IMR-90 (cell line): ENCODE measurements around the gene ZNF679. TPM values are rescaled to one million over a fixed set of nuclear protein-coding genes. Genes with fewer than 3 reads are reported as not detected.

ENCODE experiments used
- ATAC-seq: fragments of 200-7000 bp; cut with Tn5 transposase; 2 replicates; pipeline ENCODE4 v1.9.1; 2020; ENCODE audit warnings: low read depth, mild to moderate bottlenecking, moderate library complexity
- BruUV-seq: library from RNA; stranded (reverse); fragments of 400-500 nt; replicated peaks from 2 replicates; lab custom pipeline; 2021; lab: Mats Ljungman, UMichigan
- CTCF ChIA-PET: fragments of 300-600 bp; formaldehyde crosslinking; extraction: SDS; loops from one replicate; lab custom pipeline; 2021; ENCODE audit warnings: antibody characterized with exemption; lab: Yijun Ruan, JAX
- POLR2A ChIA-PET: fragments of 300-600 bp; sonication (Branson Sonifier 250); formaldehyde crosslinking; loops from one replicate; lab custom pipeline; 2022; ENCODE audit warnings: antibody characterized with exemption; ENCODE audit not compliant: unreplicated experiment; lab: Charles Lee
- DNase-seq: peaks from one replicate; pipeline ENCODE4 v3.0.0; 2013
- H2AFZ ChIP-seq: replicated peaks from 2 replicates; pipeline ENCODE3; 2013; ENCODE audit warnings: low read length, mild to moderate bottlenecking; ENCODE audit not compliant: poor library complexity
- H2AK5ac ChIP-seq: 2 replicates; pipeline ENCODE4 v1.6.1; 2013; ENCODE audit warnings: low read depth, low read length, inconsistent platforms
- H2AK9ac ChIP-seq: replicated peaks from 2 replicates; pipeline ENCODE3; 2013; ENCODE audit warnings: mild to moderate bottlenecking, low read depth, low read length, moderate library complexity; ENCODE audit not compliant: poor library complexity
- H2BK120ac ChIP-seq: 2 replicates; pipeline ENCODE4 v1.6.1; 2013; ENCODE audit warnings: low read depth, low read length, inconsistent platforms
- H2BK15ac ChIP-seq: 3 replicates; pipeline ENCODE4 v1.6.1; 2013; ENCODE audit warnings: low read depth, low read length, inconsistent platforms
- H2BK20ac ChIP-seq: 2 replicates; pipeline ENCODE4 v1.6.1; 2013; ENCODE audit warnings: low read depth, mild to moderate bottlenecking, inconsistent platforms, low read length, moderate library complexity
- H2BK5ac ChIP-seq: 2 replicates; pipeline ENCODE4 v1.6.1; 2013; ENCODE audit warnings: mild to moderate bottlenecking, low read depth, low read length, inconsistent platforms; ENCODE audit not compliant: poor library complexity, severe bottlenecking
- H3K14ac ChIP-seq: replicated peaks from 2 replicates; pipeline ENCODE4 v1.6.1; 2013; ENCODE audit warnings: low read depth, low read length, inconsistent platforms
- H3K18ac ChIP-seq: 2 replicates; pipeline ENCODE4 v1.6.1; 2013; ENCODE audit warnings: low read depth, low read length, control low read depth
- H3K23ac ChIP-seq: 2 replicates; pipeline ENCODE4 v1.6.1; 2013; ENCODE audit warnings: low read depth, low read length, inconsistent platforms
- H3K27ac ChIP-seq: 2 replicates; pipeline ENCODE4 v1.5.1; 2013; ENCODE audit warnings: mild to moderate bottlenecking, control low read depth, low read length; ENCODE audit not compliant: insufficient read depth
- H3K27me3 ChIP-seq: 2 replicates; pipeline ENCODE4 v1.6.1; 2013; ENCODE audit warnings: low read length; ENCODE audit not compliant: control insufficient read depth, insufficient read depth
- H3K36me3 ChIP-seq: 2 replicates; pipeline ENCODE4 v1.6.1; 2013; ENCODE audit warnings: low read length, mixed read lengths; ENCODE audit not compliant: control insufficient read depth, insufficient read depth
- H3K4ac ChIP-seq: 2 replicates; pipeline ENCODE4 v1.6.1; 2013; ENCODE audit warnings: low read depth, low read length, inconsistent platforms
- H3K4me1 ChIP-seq: 2 replicates; pipeline ENCODE4 v1.6.1; 2013; ENCODE audit warnings: low read length, mixed read lengths; ENCODE audit not compliant: control insufficient read depth, insufficient read depth
- H3K4me2 ChIP-seq: 2 replicates; pipeline ENCODE4 v1.6.1; 2013; ENCODE audit warnings: low read depth, mild to moderate bottlenecking, control low read depth, low read length, moderate library complexity
- H3K4me3 ChIP-seq: 2 replicates; pipeline ENCODE4 v1.5.1; 2013; ENCODE audit warnings: low read depth, mild to moderate bottlenecking, control low read depth, low read length, moderate library complexity; ENCODE audit not compliant: insufficient read depth
- H3K56ac ChIP-seq: 2 replicates; pipeline ENCODE4 v1.6.1; 2013; ENCODE audit warnings: low read length, inconsistent platforms; ENCODE audit not compliant: insufficient read depth; ENCODE audit errors: extremely low read depth
- H3K79me1 ChIP-seq, 2 experiments: 2 replicates each; pipeline ENCODE4 v1.6.1; 2013; ENCODE audit warnings: low read length in 2 of 2, inconsistent platforms in 1 of 2, low read depth in 1 of 2
- H3K9ac ChIP-seq: 2 replicates; pipeline ENCODE4 v1.6.1; 2013; ENCODE audit warnings: low read depth, low read length, control low read depth
- H3K9me1 ChIP-seq: 2 replicates; pipeline ENCODE4 v1.6.1; 2013; ENCODE audit warnings: low read length, inconsistent platforms; ENCODE audit not compliant: insufficient read depth
- H3K9me3 ChIP-seq: 2 replicates; pipeline ENCODE4 v1.6.1; 2013; ENCODE audit warnings: low read length; ENCODE audit not compliant: control insufficient read depth, insufficient read depth
- H4K20me1 ChIP-seq: 2 replicates; pipeline ENCODE4 v1.6.1; 2013; ENCODE audit warnings: low read length, inconsistent platforms; ENCODE audit not compliant: insufficient read depth
- H4K5ac ChIP-seq: 2 replicates; pipeline ENCODE4 v1.6.1; 2013; ENCODE audit warnings: mild to moderate bottlenecking, low read depth, low read length, control low read depth
- H4K8ac ChIP-seq, 2 experiments: 2 replicates each; pipeline ENCODE4 v1.6.1; 2013; ENCODE audit warnings: low read depth in 2 of 2, low read length in 2 of 2, control low read depth in 1 of 2, inconsistent platforms in 1 of 2
- H4K91ac ChIP-seq: 2 replicates; pipeline ENCODE4 v1.6.1; 2013; ENCODE audit warnings: low read depth, low read length, inconsistent platforms; ENCODE audit not compliant: insufficient read depth
- CHD1 ChIP-seq: IDR thresholded peaks from 2 replicates; pipeline ENCODE4 v1.6.1; 2012; ENCODE audit warnings: low read depth, low read length, improper control_type of control experiment
- FOS ChIP-seq: fragments of 150-350 bp; IDR thresholded peaks from 2 replicates; pipeline ENCODE4 v1.6.1; 2016; ENCODE audit warnings: low read depth, low read length
- MAFK ChIP-seq: IDR thresholded peaks from 2 replicates; pipeline ENCODE4 v1.6.1; 2012; ENCODE audit warnings: low read depth, low read length, improper control_type of control experiment
- MAZ ChIP-seq: IDR thresholded peaks from 2 replicates; pipeline ENCODE4 v1.6.1; 2012; ENCODE audit warnings: low read depth, mild to moderate bottlenecking, low read length, improper control_type of control experiment, moderate library complexity, borderline replicate concordance
- NFE2L2 ChIP-seq: fragments of 150-350 bp; IDR thresholded peaks from 2 replicates; pipeline ENCODE4 v1.6.1; 2016; ENCODE audit warnings: low read depth, mild to moderate bottlenecking, low read length
- POLR2A ChIP-seq: IDR thresholded peaks from 2 replicates; pipeline ENCODE4 v1.6.1; 2012; ENCODE audit warnings: mild to moderate bottlenecking, low read depth, low read length
- RAD21 ChIP-seq: IDR thresholded peaks from 2 replicates; pipeline ENCODE4 v1.6.1; 2012; ENCODE audit warnings: low read length, improper control_type of control experiment
- RFX5 ChIP-seq: IDR thresholded peaks from 2 replicates; pipeline ENCODE4 v1.8.0; 2012; ENCODE audit warnings: low read depth, mild to moderate bottlenecking, low read length, moderate library complexity
- SMC3 ChIP-seq: fragments of 150-350 bp; IDR thresholded peaks from 2 replicates; pipeline ENCODE4 v1.6.1; 2016; ENCODE audit warnings: low read depth, mild to moderate bottlenecking, antibody characterized with exemption, low read length, moderate library complexity
- WGBS, 2 experiments: methylation state at CpG; one replicate each; pipeline versions ENCODE4 v1.1.5 to v1.1.7; 2013; ENCODE audit warnings: missing lambda C conversion rate in 2 of 2; ENCODE audit not compliant: insufficient read length in 1 of 2; ENCODE audit errors: extremely low coverage in 2 of 2; 5-methylcytosine and 5-hydroxymethylcytosine counted together
- dilution Hi-C: fragments of 300-500 bp; cut with HindIII; formaldehyde crosslinking; loops from one replicate; pipeline ENCODE4 v1.14.3; 2018; ENCODE audit warnings: low sequenced_read_pairs; ENCODE audit not compliant: unreplicated experiment
- in situ Hi-C: fragments of 300-500 bp; cut with MboI; formaldehyde crosslinking; loops from 3 replicates; pipeline ENCODE4 v1.14.3; 2019; ENCODE audit warnings: low sequenced_read_pairs, inconsistent platforms, mixed read lengths
- intact Hi-C: fragments of 100-400 bp; cut with micrococcal nuclease; formaldehyde crosslinking; loops from 2 replicates; pipeline ENCODE4 v1.10.0; 2022
- polyA plus RNA-seq, 3 experiments: library from polyadenylated mRNA; depleted of rRNA; stranded (reverse); fragments of >200 nt; gene quantifications; 2 replicates each; pipeline ENCODE4 v1.2.3, GENCODE V29; 2012; ENCODE audit warnings: low replicate concordance in 1 of 3
- total RNA-seq: library from RNA; depleted of rRNA; stranded (reverse); fragments of >200 nt; gene quantifications from 2 replicates; pipeline ENCODE4 v1.2.3, GENCODE V29; 2012
- TF ChIP-seq, protein P1 (sequence below): conservative IDR thresholded peaks from 2 replicates; pipeline ENCODE4 v1.5.1; 2012; ENCODE audit warnings: mild to moderate bottlenecking, low read depth, low read length, improper control_type of control experiment
- TF ChIP-seq, protein P2 (sequence below): fragments of 150-350 bp; IDR thresholded peaks from 2 replicates; pipeline ENCODE4 v1.6.1; 2016; ENCODE audit warnings: low read depth, mild to moderate bottlenecking, low read length, moderate library complexity, borderline replicate concordance
- TF ChIP-seq, protein P3 (sequence below): fragments of 150-350 bp; IDR thresholded peaks from 2 replicates; pipeline ENCODE4 v1.6.1; 2017; ENCODE audit warnings: mild to moderate bottlenecking, antibody characterized with exemption, low read length, low read depth

The ZNF679 gene
- total and polyA plus RNA-seq, 2 of the 4 experiments (the other 2 are of a cell fraction): not detected

DNA sequence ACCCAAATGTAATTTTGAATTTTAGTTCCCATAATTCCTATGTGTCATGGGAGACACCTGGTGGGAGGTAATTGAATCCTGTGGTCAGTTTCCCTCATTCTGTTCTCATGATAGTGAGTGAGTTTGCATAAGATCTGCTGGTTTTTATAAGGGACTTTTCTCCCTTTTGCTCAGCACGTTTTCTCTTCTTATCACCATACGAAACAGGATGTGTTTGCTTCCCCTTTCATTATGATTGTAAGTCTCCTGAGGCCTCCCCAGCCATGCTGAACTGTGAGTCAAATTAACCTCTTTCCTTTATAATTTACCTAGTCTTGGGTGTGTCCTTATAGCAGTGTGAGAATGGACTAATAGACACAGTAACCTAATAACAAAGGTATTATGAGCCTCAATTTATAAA, 49.4 kb downstream of the ZNF679 start:
- no CpG with 5 or more reads among the region's 2 CpGs for WGBS, 2 experiments
- Histone ChIP-seq H3K27me3 (no peaks in the 10 kb centered on the region), H2AK9ac (no peak overlapping the region), H3K4ac (no peak overlapping the region), H2BK5ac (no peak overlapping the region), H4K91ac (no peak overlapping the region), H2BK20ac (no peak overlapping the region), H4K5ac (no peak overlapping the region), H3K27ac (no peak overlapping the region), H3K9ac (no peak overlapping the region), H3K23ac (no peak overlapping the region), H3K9me3 (peaks cover 2% of the 10 kb centered on the region; the same call in 1 of the 2 replicates), H3K9me1 (no peaks in the 10 kb centered on the region), H3K18ac (no peak overlapping the region), H4K8ac (no peak overlapping the region), H3K36me3 (no peaks in the 10 kb centered on the region), H2AFZ (no peak overlapping the region), H4K20me1 (no peaks in the 10 kb centered on the region), H2AK5ac (no peak overlapping the region), H3K14ac (no peak overlapping the region), H3K4me2 (no peak overlapping the region), H3K56ac (no peak overlapping the region), H3K4me3 (no peak overlapping the region), H3K79me1 (no peaks in the 10 kb centered on the region), H3K4me1 (no peaks in the 10 kb centered on the region), H2BK15ac (no peak overlapping the region), H2BK120ac (no peak overlapping the region)
- DNase-seq (no peak), ATAC-seq (no peak)
- TF ChIP-seq CHD1 (no peak), MAFK (no peak), RFX5 (no peak), MAZ (no peak), RAD21 (no peak), FOS (no peak), NFE2L2 (no peak), SMC3 (no peak), POLR2A (no peak)
- TF ChIP-seq, protein P1, sequence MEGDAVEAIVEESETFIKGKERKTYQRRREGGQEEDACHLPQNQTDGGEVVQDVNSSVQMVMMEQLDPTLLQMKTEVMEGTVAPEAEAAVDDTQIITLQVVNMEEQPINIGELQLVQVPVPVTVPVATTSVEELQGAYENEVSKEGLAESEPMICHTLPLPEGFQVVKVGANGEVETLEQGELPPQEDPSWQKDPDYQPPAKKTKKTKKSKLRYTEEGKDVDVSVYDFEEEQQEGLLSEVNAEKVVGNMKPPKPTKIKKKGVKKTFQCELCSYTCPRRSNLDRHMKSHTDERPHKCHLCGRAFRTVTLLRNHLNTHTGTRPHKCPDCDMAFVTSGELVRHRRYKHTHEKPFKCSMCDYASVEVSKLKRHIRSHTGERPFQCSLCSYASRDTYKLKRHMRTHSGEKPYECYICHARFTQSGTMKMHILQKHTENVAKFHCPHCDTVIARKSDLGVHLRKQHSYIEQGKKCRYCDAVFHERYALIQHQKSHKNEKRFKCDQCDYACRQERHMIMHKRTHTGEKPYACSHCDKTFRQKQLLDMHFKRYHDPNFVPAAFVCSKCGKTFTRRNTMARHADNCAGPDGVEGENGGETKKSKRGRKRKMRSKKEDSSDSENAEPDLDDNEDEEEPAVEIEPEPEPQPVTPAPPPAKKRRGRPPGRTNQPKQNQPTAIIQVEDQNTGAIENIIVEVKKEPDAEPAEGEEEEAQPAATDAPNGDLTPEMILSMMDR: no peak
- TF ChIP-seq, protein P2, sequence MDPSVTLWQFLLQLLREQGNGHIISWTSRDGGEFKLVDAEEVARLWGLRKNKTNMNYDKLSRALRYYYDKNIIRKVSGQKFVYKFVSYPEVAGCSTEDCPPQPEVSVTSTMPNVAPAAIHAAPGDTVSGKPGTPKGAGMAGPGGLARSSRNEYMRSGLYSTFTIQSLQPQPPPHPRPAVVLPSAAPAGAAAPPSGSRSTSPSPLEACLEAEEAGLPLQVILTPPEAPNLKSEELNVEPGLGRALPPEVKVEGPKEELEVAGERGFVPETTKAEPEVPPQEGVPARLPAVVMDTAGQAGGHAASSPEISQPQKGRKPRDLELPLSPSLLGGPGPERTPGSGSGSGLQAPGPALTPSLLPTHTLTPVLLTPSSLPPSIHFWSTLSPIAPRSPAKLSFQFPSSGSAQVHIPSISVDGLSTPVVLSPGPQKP: no peak
- TF ChIP-seq, protein P3, sequence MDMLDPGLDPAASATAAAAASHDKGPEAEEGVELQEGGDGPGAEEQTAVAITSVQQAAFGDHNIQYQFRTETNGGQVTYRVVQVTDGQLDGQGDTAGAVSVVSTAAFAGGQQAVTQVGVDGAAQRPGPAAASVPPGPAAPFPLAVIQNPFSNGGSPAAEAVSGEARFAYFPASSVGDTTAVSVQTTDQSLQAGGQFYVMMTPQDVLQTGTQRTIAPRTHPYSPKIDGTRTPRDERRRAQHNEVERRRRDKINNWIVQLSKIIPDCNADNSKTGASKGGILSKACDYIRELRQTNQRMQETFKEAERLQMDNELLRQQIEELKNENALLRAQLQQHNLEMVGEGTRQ: no peak
- in situ Hi-C loops (no loop called here), intact Hi-C loops (no loop called here), dilution Hi-C loops (no loop called here)
- POLR2A ChIA-PET: no interaction called here
- no TSS peak for BruUV-seq
- CTCF ChIA-PET: no interaction called here
